Medulla oblongata (tissue), 1 donor: ENCODE data around the gene BRICD5.

Experiments used
- DNase-seq: peaks from one replicate; pipeline ENCODE4 v3.0.0-alpha.2; 2015; ENCODE audit errors: extremely low spot score

BRICD5 gene

GRCh38 chr16:2180962-2181923 is 29.4 kb downstream of the BRICD5 start:
- DNase-seq, result no peak

GRCh38 chr16:2180461-2180860 is 30.2 kb downstream of the BRICD5 start:
- DNase-seq, result no peak

- no peak for DNase-seq
These were observed 31.1 kb downstream of the BRICD5 start for GRCh38 chr16:2179576-2179975.

DNA sequence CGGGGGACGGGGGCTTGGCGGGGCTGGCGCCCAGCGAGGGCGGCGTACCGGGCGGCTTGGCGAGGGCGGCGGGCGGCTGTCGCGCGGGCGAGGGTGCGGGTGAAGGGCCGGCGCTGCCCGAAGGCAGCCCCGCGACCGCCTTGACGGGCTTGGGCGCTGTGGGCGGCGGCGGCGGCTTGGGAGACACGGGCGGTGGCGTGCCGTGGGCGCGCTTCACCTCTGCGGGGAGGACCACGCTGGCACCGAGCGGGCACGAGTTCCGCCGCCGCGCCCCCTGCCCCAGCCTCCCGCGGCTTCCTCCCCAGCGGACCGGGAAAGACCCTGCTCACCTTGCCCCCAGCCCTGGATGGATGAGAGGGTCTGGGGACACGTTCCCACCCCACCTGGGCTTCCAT is 31.6 kb downstream of the BRICD5 start:
- DNase-seq, result no peak

DNA sequence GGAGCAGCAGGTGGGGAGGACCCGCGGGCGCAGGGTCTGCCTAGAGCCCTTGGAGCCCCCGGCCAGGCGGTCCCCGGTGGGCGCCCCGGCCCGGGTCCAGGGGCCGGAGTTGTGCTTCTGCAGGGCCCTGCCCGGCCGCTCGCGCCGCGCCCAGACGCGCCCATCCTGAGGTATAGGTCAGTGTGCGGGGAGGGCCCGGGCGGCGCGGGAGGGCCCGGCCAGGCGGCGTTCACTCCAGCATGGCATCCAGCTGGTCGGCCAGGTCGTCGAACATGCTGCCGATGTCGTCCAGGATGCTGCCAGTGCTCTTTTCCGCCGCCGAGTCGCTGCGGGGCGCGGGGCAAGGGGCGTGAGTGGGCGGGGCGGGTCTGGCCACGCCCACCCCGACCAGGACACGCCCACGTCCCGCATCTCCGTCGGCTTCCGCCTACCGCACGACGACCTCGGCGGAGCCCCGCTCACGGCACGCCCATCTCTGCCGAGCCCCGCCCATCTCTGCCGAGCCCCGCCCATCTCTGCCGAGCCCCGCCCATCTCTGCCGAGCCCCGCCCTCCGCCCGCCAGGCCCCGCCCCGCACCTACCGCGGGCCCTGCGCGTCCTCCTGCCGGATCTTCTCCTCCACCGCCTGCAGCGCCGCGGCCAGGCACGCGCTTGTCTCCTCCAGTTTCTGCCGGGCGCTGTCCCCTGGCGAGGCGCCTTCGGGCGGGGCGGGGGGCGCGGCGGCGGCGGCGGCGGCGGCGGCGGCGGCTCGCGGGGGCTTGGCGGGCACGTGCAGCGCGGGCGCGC is 32.1 kb downstream of the BRICD5 start:
- DNase-seq, result no peak

DNA sequence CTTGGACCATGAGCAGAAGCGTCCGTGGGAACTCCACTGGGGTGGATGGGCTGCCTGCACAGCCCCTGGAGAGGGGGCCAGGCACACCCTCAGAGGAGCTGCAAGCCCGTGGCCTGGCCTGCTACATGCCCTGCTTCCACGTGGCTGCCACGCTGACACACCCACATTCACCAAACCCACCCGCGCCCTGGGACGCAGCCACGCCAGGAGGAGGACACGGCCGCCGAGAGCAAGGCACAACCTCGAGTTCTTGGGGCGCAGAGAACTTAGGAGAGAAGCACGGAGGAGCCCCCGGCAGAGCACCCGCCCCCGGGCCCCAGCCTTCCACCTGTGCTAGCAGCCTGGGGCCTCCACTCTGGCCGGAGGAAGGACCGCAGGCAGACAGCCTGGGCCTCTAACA is 33.1 kb downstream of the BRICD5 start:
- no peak for DNase-seq

- DNase-seq, result no peak
These were observed 33.6 kb downstream of the BRICD5 start for GRCh38 chr16:2177101-2177500.

DNA sequence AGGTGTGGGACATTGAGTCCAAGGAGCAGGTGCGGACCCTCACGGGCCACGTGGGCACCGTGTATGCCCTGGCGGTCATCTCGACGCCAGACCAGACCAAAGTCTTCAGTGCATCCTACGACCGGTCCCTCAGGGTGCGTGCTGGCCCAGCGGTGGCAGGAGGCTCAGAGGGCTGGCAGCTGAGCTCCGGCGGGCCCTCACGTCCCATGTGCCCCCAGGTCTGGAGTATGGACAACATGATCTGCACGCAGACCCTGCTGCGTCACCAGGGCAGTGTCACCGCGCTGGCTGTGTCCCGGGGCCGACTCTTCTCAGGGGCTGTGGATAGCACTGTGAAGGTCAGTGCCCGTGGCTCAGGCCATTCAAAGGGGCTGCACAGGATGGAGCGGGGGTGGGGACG is 34.6 kb downstream of the BRICD5 start:
- DNase-seq, result no peak

- no peak for DNase-seq
These were observed 35.2 kb downstream of the BRICD5 start for GRCh38 chr16:2175454-2175853.

GRCh38 chr16:2174396-2175131 is 36.1 kb downstream of the BRICD5 start:
- DNase-seq, result no peak

GRCh38 chr16:2173916-2174315 is 36.7 kb downstream of the BRICD5 start:
- DNase-seq, result no peak

DNA sequence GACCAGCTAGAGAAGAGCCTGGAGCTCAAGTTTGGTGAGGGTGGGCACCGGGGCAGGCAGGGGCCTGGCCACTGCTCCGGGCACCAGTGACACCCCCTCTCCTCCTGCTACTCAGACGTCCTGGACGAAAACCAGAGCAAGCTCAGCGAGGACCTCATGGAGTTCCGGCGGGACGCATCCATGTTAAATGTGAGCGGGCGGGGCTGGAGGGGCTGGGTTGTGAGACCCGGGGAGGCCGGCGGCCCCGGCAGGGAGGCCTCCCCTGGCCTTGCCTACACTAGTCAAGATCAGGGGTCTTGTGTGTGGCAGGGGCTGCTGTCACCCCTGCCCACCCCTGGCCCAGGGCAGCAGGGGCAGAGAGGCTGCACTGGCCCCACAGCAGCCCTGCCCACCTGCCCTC is 37.3 kb downstream of the BRICD5 start:
- DNase-seq, result no peak

- no peak for DNase-seq
These were observed 37.9 kb downstream of the BRICD5 start for GRCh38 chr16:2172688-2173335.

GRCh38 chr16:2171601-2172178 is 39.0 kb downstream of the BRICD5 start:
- no peak for DNase-seq

GRCh38 chr16:2170587-2171435 is 39.9 kb downstream of the BRICD5 start:
- no peak for DNase-seq

DNA sequence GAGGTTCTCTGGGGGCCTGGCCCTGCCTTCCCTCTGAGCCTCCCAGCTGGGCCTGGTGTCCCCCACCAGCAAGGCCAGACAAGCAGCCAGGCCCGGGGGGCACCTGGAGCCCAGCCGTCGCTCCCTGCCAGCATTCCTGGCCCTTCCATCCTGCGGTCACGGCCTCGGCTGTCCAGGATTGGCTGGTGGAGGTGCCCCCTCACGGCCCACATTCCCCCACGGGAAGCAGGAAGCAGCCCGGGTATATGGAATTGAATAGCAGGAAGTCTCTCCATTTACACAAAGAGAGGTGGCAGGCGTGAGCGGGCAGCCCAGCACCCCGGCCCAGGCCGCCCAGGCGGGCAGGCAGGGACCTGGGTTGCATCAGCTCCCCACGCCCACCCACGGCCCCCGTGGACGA is 40.6 kb downstream of the BRICD5 start:
- DNase-seq, result no peak

- DNase-seq, result no peak
These were observed 43.5 kb downstream of the BRICD5 start for GRCh38 chr16:2167068-2167638.

- no peak for DNase-seq
These were observed 44.2 kb downstream of the BRICD5 start for GRCh38 chr16:2166263-2167067.

GRCh38 chr16:2165861-2166260 is 44.8 kb downstream of the BRICD5 start:
- DNase-seq, result no peak
